ENCODE data around the gene ITPKB.
"Not testable (repeated sequence)": the region's sequence is repeated elsewhere in the genome, so short reads cannot be mapped to it uniquely, and the experiment has no call there.

ITPKB gene

GRCh38 chr1:226634166-226634588 is 104.9 kb downstream of the ITPKB start:
- FAIRE-seq, result no peak

DNA sequence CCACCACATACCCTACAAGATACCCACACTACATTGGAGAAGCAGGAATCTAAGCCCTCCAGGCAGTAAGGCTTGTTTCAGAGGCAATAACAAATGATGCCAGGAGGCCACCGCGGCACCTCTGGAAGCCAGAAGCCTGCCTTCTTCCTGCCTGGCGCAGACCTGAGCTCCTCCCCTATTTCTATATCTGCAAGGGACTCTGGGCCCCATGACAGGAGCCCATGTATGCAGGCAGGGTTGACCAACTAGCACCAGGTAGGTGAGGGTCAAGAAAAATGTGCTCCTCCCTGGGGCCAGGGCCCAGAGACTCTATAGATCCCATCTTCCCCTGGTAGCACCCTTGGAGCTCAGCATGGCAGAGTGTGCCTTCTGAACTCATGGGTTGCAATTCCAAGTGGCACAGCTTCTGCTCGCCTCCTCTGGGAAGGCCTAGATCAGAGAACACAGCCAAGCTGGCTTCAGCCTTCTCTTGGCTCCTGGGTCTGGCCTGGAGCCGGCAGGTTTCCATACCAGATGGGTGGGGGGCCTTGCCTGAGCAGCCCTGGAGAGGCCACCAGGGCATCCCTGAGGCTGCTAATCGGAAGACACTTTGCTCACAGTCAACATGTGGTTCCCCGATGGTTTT is 105.4 kb downstream of the ITPKB start:
- no peak for FAIRE-seq

DNA sequence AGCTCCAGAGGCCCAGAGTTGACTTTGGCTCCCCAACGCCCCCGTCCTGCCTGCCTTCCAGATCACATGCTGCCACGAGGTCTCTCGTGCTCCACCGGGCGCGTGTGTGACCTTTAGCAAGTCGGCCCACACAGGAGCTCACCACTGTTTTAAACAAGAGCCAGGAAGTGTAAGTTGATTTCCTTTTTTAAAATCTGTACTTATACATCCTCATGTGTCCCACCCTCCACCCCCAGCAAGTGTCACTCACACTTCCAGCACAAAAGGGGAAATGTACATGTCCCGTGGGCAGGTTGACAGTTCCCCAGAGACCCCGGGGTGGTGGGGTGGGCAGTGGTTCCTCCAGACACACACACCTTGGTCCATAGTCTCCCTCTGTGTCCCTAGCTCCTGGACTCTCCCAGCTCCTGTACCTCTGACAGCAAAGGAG is 106.1 kb downstream of the ITPKB start:
- no peak for FAIRE-seq

- FAIRE-seq, result no peak
Measured at GRCh38 chr1:226632169-226632879, 106.8 kb downstream of the ITPKB start.

GRCh38 chr1:226631229-226632000 is 107.7 kb downstream of the ITPKB start:
- FAIRE-seq, result no peak

- no peak for FAIRE-seq
Measured at GRCh38 chr1:226630592-226630991, 108.5 kb downstream of the ITPKB start.

DNA sequence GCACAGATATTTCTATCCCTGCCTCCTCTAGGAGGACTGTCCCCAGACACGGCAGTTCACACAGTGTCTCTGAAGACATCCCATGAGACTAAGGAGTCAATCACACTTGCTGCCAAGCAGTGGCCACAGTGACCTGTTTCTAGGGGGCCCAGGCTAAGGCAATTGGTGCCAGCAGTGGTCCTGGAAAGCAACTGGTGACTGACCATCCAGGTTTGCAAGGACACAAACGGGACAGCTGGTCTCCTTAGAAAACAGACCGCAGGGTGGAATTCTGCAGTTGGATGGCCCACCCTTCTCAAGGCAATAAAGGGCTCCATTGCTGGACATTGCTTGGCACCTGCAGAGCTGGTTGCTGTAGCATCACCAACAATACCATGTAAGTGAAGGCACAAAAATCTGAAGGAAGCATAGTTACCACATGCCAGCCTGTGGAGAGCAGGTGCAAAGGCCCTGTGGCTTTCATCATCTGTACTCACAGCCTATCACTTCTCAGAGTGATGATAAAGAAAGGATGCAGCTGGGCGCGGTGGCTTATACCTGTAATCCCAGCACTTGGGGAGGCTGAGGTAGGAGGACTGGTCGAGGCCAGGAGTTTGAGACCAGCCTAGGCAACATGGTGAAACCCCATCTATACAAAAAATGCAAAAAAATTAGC is 109.1 kb downstream of the ITPKB start:
- no peak for FAIRE-seq

- FAIRE-seq, result no peak
Measured at GRCh38 chr1:226629210-226629895, 109.7 kb downstream of the ITPKB start.

DNA sequence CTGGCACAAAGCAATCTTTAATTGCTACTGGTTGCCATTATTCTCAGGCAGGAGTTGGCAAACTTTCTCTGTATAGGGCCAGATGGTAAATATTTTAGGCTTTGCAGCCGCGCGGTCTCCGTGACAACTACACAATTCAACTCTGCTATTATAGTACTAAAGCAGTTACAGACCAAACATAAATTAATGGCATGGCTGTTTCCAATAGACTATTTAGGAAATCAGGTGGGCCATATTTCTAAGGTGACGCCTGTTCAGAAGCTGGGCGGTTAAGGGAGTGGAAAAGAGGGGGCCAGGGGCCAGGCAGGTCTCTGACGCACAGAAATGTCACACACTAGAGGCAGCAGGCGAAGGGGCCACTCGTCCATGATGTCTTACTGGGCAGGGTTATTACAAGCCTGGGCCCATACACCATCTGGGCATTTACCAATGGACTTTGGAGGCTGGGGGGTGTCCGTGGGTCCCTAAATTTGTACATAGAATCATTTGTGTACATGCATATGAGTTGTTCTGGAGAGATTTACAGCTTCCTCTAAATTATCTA is 110.4 kb downstream of the ITPKB start:
- FAIRE-seq, result no peak

DNA sequence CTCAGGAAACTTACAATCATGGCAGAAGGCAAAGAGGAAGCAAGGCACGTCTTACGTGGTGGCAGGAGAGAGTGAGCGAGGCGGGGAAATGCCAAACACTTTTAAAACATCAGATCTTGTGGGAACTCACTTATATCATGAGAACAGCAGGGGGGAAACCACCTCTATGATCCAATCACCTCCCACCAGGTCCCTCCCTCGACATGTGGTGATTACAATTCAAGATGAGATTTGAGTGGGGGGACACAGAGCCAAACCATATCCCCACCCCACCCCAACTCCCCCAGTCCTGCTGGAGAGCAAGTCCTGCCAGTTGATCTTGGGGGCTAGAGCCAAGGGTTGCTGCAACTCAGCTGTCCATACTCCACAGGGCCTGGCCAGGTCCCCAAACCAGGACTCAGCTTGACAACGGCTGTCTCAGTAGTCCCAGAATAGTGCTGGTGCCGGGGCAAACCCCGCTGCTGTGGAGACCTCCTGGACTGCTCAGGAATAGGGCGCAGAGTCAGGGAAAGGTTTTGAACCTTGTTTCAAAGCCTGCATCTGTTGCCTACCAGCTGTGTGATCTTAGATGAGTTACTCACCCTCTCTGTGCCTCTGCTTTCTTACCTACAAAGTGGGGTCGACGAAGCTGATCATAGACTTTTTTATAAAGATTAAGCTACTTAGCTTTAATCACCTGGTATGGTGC is 111.0 kb downstream of the ITPKB start:
- FAIRE-seq, result no peak

DNA sequence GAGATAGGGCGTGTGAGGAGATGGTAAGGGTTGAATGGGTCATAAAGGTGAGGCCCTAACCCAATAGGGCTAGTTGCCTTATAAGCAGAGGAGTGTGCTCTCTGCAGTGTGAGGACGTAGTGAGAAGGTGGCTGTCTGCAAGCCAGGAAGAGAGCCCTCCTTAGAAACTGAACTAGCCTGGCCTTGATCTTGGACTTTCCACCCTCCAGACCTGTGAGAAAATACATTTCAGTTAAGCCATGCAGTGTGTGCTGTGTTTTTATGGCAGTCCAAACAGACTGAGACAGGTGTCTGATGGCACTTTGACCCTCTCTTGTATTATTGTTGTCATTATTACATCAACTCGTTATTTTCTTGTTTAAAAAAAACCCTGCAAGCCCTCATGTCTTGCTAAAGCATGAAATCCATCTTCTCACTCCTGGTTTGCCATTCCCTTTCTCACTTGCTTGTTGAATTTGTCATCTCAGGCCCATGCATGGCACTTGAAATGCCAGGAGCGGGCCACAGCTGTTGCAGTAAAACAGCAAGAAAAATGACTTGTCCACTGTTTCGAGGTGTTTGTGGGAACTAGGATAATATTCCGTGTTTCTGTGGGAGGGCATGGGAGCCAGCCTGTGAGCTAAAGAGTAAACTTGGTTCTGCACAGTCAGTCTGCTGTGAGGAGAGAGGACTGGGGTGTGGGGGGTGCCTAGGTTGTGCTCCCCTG is 111.9 kb downstream of the ITPKB start:
- no peak for FAIRE-seq

DNA sequence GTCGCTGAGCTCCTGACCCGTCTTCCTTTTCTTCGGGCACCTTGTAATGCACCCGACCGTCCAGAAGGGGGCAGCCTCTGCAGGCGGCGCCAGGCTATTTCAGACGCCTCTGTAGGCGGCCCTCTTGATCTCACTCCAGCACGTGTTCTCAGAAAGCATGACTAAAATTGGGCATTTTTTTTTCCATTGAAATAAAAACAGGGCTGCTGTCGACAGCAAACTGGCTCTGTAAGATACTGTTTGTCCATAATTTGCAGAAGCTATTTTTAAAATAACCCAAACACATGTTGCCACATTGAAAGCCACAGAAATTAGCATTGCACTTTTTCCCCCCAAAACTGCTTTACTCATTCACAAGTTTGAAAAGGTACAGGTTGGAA is 112.5 kb downstream of the ITPKB start:
- no peak for FAIRE-seq

DNA sequence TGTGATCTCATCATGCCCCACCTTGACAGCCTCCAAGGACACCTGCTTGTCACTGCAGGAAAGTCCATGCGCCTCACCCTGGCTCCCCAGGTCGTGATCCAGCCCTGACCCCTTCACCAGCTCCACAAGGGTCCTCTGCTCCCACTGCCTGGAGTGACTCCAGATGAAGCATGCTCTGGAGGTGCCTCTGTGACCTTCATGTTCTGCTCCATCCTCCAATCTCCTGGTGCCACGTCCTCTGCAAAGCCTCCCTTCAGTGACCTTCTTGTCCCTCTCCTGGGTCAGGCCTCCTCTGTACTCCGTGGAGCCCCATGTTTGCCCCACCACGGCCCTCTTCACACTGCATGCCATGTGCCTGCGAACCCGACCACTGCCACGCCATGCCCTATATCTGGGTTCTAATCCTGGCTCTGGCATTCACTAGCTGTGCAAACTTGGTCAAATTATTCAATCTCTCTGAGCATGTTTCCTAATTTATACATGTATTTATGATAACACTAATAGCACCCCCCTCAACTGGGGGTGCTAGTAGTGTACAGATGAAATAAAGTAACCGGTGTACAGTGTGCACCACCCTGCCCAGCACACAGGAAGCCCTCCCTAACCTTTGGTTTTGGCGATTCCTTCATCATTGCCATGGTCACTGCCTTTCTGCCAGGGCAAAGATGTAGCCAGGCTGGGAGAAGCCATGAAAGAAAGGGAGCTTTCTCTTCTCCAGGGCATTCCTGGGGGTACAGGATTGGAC is 113.1 kb downstream of the ITPKB start:
- no peak for FAIRE-seq

- no peak for FAIRE-seq
Measured at GRCh38 chr1:226625326-226625725, 113.8 kb downstream of the ITPKB start.

DNA sequence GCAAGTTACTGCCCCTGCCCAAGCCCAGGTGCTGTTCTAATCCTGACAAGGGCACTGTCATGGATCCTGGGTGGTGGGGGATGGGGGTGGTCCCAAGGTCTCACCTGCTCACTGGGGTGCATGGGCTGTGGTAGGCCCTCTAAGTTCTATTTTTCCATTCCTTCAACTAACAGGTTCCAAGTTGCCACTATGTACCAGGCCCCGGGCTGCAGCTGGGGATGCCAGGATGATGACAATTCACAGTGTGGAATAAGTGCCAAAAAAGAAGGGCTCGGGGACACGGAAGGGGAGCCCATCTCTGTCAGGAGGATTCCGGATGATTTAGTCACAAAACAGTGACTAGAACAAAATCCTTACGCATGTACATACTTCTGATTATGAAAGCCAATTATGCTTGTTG is 114.6 kb downstream of the ITPKB start:
- no peak for FAIRE-seq

DNA sequence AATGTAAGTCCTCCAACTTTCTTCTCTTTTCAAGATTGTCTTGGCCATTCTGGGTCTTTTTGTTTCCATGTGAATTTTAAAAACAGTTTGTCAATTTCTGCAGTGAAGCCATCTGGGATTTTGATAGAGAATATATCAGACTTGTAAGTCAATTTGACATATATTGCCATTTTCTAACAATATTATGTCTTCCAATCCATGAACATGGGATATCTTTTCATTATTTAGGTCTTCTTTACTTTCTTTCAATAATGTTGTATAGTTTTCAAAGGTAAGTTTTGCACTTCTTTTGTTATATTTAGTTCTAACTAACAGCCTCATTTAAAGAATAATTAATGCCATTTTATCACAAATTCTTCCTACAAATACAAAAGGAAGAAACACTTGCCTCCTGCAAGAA is 117.1 kb downstream of the ITPKB start:
- no peak for FAIRE-seq

DNA sequence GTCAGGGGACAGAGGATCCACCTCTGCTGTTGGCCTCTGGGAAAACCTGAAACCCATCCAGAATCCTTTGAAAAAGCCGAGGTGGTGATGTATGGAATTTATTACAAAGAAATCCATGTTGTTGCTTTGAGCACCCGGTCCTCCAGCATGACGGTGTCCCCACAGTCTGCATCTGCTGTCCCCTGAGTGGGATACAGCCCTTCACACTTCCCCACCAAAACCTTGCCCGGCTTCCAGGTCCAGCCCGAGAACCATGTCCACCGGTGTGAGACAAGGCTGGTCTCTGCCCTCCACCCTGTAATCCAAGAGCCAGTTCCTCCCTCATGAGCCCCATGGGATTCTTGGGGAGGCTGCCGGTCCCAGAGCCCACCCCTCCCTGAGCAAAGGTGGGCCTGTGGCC is 120.1 kb downstream of the ITPKB start:
- FAIRE-seq, result no peak

- no peak for FAIRE-seq
Measured at GRCh38 chr1:226618380-226618779, 120.7 kb downstream of the ITPKB start.

DNA sequence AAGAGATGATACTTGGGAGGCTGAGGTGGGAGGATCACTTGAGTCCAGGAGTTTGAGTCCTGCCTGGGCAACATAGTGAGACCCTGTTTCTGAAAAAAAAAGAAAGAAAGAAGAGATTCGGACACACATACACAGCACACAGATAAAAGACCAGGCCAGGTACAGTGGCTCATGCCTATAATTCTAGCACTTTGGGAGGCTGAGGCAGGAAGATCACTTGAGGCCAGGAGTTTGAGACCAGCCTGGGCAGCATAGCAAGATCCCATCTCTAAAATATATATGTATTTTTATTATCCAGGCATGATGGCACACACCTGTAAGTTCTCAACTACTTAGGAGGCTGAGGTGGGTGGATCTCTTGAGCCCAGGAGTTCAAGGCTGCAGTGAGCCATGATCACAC is 121.4 kb downstream of the ITPKB start:
- not testable (repeated sequence) for FAIRE-seq

DNA sequence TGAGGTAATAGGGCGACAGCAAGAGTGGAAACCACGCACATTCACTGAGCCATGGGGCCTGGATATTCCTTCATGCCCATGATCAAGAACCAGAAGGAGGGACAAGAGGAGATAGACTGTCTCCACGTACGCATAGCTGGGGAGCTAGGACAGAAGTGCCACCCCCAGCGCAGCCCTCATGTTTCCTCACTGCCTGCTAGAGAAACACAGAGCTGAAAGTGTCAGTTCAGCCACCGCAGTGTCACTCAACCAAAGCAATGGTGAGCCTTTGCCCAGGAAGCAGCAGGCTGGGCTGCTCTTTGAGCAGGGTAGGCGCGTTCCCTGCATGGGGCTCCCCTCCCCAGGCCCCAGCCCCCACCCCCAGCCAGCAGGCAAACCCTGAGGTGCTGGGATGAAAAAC is 122.0 kb downstream of the ITPKB start:
- FAIRE-seq, result no peak
